ENCODE measurements around the gene EPHX1. TPM values are rescaled to one million over a fixed set of nuclear protein-coding genes. Genes with fewer than 3 reads are reported as not detected.

EPHX1 gene
- total and polyA plus RNA-seq, 10 of the 15 experiments (the other 5 are each of a cell fraction or from before 2014, with no cell fraction given): 0.33 to 2.9 (median 0.78) TPM; not detected in 2

DNA sequence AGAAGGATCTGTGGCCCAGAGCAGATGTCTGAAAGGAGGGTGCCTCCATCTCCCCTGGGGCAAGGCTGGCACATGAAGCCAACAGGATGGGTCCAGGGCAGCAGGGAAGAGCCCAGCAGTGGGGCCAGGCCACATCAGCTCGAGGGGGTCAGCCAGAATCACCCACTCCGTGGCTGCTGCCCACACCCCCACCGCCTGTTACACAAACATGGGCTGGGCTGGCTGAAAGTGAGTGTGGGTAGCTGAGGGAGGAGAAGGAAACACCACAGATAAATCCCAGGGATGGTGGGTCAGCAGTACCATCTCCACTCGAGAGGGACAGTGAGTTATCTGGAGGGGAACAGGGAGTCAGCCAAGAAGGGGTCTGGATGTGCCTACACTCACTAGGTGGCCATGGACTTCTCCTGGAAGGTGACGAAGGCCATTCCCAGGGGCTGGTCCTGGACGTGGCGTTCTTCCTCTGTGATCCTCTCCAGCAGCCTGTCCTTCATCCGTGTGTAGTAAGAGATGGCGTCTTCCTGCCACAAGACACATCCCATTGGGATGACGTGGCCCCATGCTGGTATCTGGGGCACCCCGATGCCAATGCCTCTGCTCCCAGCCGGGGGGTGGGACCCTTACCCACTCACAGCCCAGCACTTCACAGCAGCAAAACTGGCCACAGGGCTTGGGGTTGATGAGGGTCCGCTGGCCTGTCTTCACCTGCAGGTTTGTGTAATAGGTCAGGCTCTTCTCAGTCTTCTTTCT is 52.1 kb downstream of the EPHX1 start:
- Histone ChIP-seq H3K79me2 (ENCODE audit: control insufficient read depth, insufficient read depth, low read length) (no peaks in the 10 kb centered on the region), H3K4me3 (no peak overlapping the region), H3K9me3 (replicated peaks; ENCODE audit: control insufficient read depth, insufficient read depth, low read length) (no peaks in the 10 kb centered on the region), H3K4me2 (ENCODE audit: control insufficient read depth, insufficient read depth) (no peak overlapping the region), H3K27me3 (replicated peaks in 1 of 2; ENCODE audit: control insufficient read depth in 2 of 2, insufficient read depth in 2 of 2, low read length in 1 of 2) (no peaks in the 10 kb centered on the region), H3K27ac (ENCODE audit: control insufficient read depth, insufficient read depth) (no peak overlapping the region), H2AFZ (ENCODE audit: control insufficient read depth, low read depth, low read length) (no peak overlapping the region), H3K4me1 (ENCODE audit: control insufficient read depth, insufficient read depth, low read length) (peaks cover 6% of the 10 kb centered on the region), H4K20me1 (ENCODE audit: control insufficient read depth, insufficient read depth) (no peaks in the 10 kb centered on the region), H3K36me3 (ENCODE audit: control insufficient read depth in 2 of 2, insufficient read depth in 2 of 2, low read length in 1 of 2) (peaks cover 14 to 16% of the 10 kb centered on the region in 2 experiments), H3K9ac (ENCODE audit: control insufficient read depth, insufficient read depth, low read length) (no peak overlapping the region)
- intact Hi-C loops (cut with micrococcal nuclease; ENCODE audit: unreplicated experiment): no loop called here
- DNase-seq (ENCODE audit: low read depth, low spot score) (no peak), FAIRE-seq (no peak), ATAC-seq (no peak)
- BruUV-seq (replicated peaks): no TSS peak
- ChIA-PET CTCF (no interaction called here), SMC1A (ENCODE audit: uncharacterized antibody, unreplicated experiment) (no interaction called here), RAD21 (ENCODE audit: unreplicated experiment) (no interaction called here), POLR2A (no interaction called here)
- in situ Hi-C loops (cut with MboI): no loop called here
- WGBS (ENCODE audit: insufficient coverage, insufficient replicate concordance, low lambda C conversion rate, missing lambda C conversion rate): 89% methylated on average over 13 of the region's 13 CpGs
- TF ChIP-seq CBFB (IDR thresholded peaks at IDR 0.05; ENCODE audit: low read depth) (no peak), GABPA (IDR thresholded peaks at IDR 0.05; ENCODE audit: low read depth) (no peak), BHLHE40 (IDR thresholded peaks at IDR 0.05; ENCODE audit: borderline replicate concordance in 1 of 2, low read depth in 2 of 2, low read length in 1 of 2) (no peak), YBX1 (IDR thresholded peaks at IDR 0.05) (no peak), POLR2AphosphoS2 (IDR thresholded peaks at IDR 0.05; ENCODE audit: low read depth, low read length) (no peak), SMC3 (IDR thresholded peaks at IDR 0.05; ENCODE audit: borderline replicate concordance, low read length) (no peak), KLF5 (IDR thresholded peaks at IDR 0.05; ENCODE audit: partially characterized antibody) (no peak), ZNF384 (IDR thresholded peaks at IDR 0.05; ENCODE audit: borderline replicate concordance, low read depth, low read length) (no peak), ZNF622 (IDR thresholded peaks at IDR 0.05) (no peak), YY1 (IDR thresholded peaks at IDR 0.05; ENCODE audit: low read depth, low read length) (no peak), TCF12 (IDR thresholded peaks at IDR 0.05; ENCODE audit: low read depth, low read length) (no peak), ASH2L (IDR thresholded peaks at IDR 0.05; ENCODE audit: borderline replicate concordance, low read depth) (no peak)
- TF ChIP-seq, protein P1, sequence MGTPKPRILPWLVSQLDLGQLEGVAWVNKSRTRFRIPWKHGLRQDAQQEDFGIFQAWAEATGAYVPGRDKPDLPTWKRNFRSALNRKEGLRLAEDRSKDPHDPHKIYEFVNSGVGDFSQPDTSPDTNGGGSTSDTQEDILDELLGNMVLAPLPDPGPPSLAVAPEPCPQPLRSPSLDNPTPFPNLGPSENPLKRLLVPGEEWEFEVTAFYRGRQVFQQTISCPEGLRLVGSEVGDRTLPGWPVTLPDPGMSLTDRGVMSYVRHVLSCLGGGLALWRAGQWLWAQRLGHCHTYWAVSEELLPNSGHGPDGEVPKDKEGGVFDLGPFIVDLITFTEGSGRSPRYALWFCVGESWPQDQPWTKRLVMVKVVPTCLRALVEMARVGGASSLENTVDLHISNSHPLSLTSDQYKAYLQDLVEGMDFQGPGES (IDR thresholded peaks at IDR 0.05): no peak
- TF ChIP-seq, protein P2, sequence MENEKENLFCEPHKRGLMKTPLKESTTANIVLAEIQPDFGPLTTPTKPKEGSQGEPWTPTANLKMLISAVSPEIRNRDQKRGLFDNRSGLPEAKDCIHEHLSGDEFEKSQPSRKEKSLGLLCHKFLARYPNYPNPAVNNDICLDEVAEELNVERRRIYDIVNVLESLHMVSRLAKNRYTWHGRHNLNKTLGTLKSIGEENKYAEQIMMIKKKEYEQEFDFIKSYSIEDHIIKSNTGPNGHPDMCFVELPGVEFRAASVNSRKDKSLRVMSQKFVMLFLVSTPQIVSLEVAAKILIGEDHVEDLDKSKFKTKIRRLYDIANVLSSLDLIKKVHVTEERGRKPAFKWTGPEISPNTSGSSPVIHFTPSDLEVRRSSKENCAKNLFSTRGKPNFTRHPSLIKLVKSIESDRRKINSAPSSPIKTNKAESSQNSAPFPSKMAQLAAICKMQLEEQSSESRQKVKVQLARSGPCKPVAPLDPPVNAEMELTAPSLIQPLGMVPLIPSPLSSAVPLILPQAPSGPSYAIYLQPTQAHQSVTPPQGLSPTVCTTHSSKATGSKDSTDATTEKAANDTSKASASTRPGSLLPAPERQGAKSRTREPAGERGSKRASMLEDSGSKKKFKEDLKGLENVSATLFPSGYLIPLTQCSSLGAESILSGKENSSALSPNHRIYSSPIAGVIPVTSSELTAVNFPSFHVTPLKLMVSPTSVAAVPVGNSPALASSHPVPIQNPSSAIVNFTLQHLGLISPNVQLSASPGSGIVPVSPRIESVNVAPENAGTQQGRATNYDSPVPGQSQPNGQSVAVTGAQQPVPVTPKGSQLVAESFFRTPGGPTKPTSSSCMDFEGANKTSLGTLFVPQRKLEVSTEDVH (IDR thresholded peaks at IDR 0.05; ENCODE audit: low read depth, partially characterized antibody): no peak
- TF ChIP-seq, protein P3, sequence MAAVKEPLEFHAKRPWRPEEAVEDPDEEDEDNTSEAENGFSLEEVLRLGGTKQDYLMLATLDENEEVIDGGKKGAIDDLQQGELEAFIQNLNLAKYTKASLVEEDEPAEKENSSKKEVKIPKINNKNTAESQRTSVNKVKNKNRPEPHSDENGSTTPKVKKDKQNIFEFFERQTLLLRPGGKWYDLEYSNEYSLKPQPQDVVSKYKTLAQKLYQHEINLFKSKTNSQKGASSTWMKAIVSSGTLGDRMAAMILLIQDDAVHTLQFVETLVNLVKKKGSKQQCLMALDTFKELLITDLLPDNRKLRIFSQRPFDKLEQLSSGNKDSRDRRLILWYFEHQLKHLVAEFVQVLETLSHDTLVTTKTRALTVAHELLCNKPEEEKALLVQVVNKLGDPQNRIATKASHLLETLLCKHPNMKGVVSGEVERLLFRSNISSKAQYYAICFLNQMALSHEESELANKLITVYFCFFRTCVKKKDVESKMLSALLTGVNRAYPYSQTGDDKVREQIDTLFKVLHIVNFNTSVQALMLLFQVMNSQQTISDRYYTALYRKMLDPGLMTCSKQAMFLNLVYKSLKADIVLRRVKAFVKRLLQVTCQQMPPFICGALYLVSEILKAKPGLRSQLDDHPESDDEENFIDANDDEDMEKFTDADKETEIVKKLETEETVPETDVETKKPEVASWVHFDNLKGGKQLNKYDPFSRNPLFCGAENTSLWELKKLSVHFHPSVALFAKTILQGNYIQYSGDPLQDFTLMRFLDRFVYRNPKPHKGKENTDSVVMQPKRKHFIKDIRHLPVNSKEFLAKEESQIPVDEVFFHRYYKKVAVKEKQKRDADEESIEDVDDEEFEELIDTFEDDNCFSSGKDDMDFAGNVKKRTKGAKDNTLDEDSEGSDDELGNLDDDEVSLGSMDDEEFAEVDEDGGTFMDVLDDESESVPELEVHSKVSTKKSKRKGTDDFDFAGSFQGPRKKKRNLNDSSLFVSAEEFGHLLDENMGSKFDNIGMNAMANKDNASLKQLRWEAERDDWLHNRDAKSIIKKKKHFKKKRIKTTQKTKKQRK (IDR thresholded peaks at IDR 0.05; ENCODE audit: low read depth, low read length): no peak
